ENCODE data around the gene NEUROD2.

- TF ChIP-seq POLR2A (IDR thresholded peaks at IDR 0.05; ENCODE audit: low read depth, low read length), result no peak
- no peak for TF ChIP-seq CTCF (IDR thresholded peaks at IDR 0.05; ENCODE audit: extremely low read depth in 1 of 2, insufficient read depth in 1 of 2, low read depth in 1 of 2, low read length in 2 of 2)
- TF ChIP-seq JUN (IDR thresholded peaks at IDR 0.05; ENCODE audit: borderline replicate concordance, insufficient read depth, insufficient read length, low read depth), result no peak
- TF ChIP-seq EZH2 (IDR thresholded peaks at IDR 0.05; ENCODE audit: borderline replicate concordance, low read depth, low read length, severe bottlenecking), result no peak
- TF ChIP-seq MYC (IDR thresholded peaks at IDR 0.05; ENCODE audit: low read depth, low read length), result no peak
- TF ChIP-seq, protein P1, sequence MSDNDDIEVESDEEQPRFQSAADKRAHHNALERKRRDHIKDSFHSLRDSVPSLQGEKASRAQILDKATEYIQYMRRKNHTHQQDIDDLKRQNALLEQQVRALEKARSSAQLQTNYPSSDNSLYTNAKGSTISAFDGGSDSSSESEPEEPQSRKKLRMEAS (IDR thresholded peaks at IDR 0.05; ENCODE audit: insufficient read depth, insufficient read length), result no peak
- no peak for TF ChIP-seq POLR2AphosphoS5 (IDR thresholded peaks at IDR 0.05; ENCODE audit: insufficient read depth, low read depth, low read length)
- no peak for TF ChIP-seq FOS (IDR thresholded peaks at IDR 0.05; ENCODE audit: borderline replicate concordance, insufficient read depth, low read length)
These were observed 7.3 kb downstream of the NEUROD2 start for GRCh38 chr17:39600288-39600996.

Data from endothelial cell of umbilical vein (primary cell).